Fibroblast of peridontal ligament (primary cell): ENCODE results near the gene ZMIZ1.

Experiments used
- DNase-seq: peaks from one replicate; pipeline ENCODE4 v3.0.0-alpha.2; 2010; ENCODE audit errors: extremely low read depth

Gene ZMIZ1

GRCh38 chr10:79356104-79356503 is 287.3 kb downstream of the ZMIZ1 start:
- DNase-seq, result no peak

GRCh38 chr10:79357180-79357579 is 288.4 kb downstream of the ZMIZ1 start:
- DNase-seq, result no peak

GRCh38 chr10:79358811-79359210 is 290.0 kb downstream of the ZMIZ1 start:
- DNase-seq, result no peak

- no peak for DNase-seq
Observed at GRCh38 chr10:79359816-79360498, 291.2 kb downstream of the ZMIZ1 start.

- DNase-seq, result no peak
Observed at GRCh38 chr10:79360499-79361342, 292.0 kb downstream of the ZMIZ1 start.

- DNase-seq, result peak; percentile 48
Observed at GRCh38 chr10:79361726-79362397, 293.1 kb downstream of the ZMIZ1 start.
